Neural cell (in vitro differentiated cells): Measurements from ENCODE around the gene POLR3K. TPM values are rescaled to one million over a fixed set of nuclear protein-coding genes. Genes with fewer than 3 reads are reported as not detected.

Source experiments
- H2AFZ ChIP-seq: fragments of 200-600, 300-800 bp; sonication (generic), shearing (Covaris generic); 2 replicates; pipeline ENCODE4 v1.6.0; 2014; ENCODE audit warnings: low read depth, mild to moderate bottlenecking, antibody characterized with exemption, low read length, moderate library complexity
- H3F3A ChIP-seq: fragments of 200-600 bp; shearing (Covaris generic); 2 replicates; pipeline ENCODE4 v1.6.1; 2016; ENCODE audit warnings: mild to moderate bottlenecking, moderate library complexity, mixed read lengths, antibody characterized with exemption, low read length; ENCODE audit not compliant: insufficient read depth, poor library complexity, severe bottlenecking
- H3K27ac ChIP-seq: fragments of 200-600, 300-800 bp; sonication (generic), shearing (Covaris generic); 2 replicates; pipeline ENCODE4 v1.5.1; 2014; ENCODE audit warnings: mild to moderate bottlenecking, low read length, moderate library complexity
- H3K27me3 ChIP-seq: fragments of 300-800, 200-600 bp; sonication (generic), shearing (Covaris generic); 2 replicates; pipeline ENCODE4 v1.6.0; 2014; ENCODE audit warnings: mild to moderate bottlenecking, low read depth, low read length, moderate library complexity; ENCODE audit not compliant: insufficient read depth
- H3K36me3 ChIP-seq: fragments of 300-800, 200-600 bp; sonication (generic), shearing (Covaris generic); 2 replicates; pipeline ENCODE4 v1.5.1; 2014; ENCODE audit warnings: mild to moderate bottlenecking, antibody characterized with exemption, low read length, moderate library complexity; ENCODE audit not compliant: insufficient read depth
- H3K4me2 ChIP-seq: fragments of 300-800, 200-600 bp; sonication (generic), shearing (Covaris generic); 2 replicates; pipeline ENCODE4 v1.6.0; 2014; ENCODE audit warnings: mild to moderate bottlenecking, low read length
- H3K4me3 ChIP-seq: fragments of 300-800, 200-600 bp; sonication (generic), shearing (Covaris generic); 2 replicates; pipeline ENCODE4 v1.5.1; 2014; ENCODE audit warnings: mild to moderate bottlenecking, low read length, moderate library complexity
- H3K79me2 ChIP-seq: fragments of 200-600 bp; shearing (Covaris generic); replicated peaks from 2 replicates; pipeline ENCODE4 v1.6.0; 2014; ENCODE audit warnings: mild to moderate bottlenecking, low read length, moderate library complexity; ENCODE audit not compliant: insufficient read depth
- H3K9ac ChIP-seq: fragments of 300-800, 200-600 bp; sonication (generic), shearing (Covaris generic); 2 replicates; pipeline ENCODE4 v1.6.1; 2016; ENCODE audit warnings: mild to moderate bottlenecking, low read length, mixed read lengths
- H3K9me2 ChIP-seq: fragments of 200-600 bp; shearing (Covaris generic); 2 replicates; pipeline ENCODE4 v1.6.1; 2016; ENCODE audit warnings: mild to moderate bottlenecking, low read length, mixed read lengths; ENCODE audit not compliant: insufficient read depth
- H3K9me3 ChIP-seq: fragments of 200-600, 300-800 bp; sonication (generic), shearing (Covaris generic); 2 replicates; pipeline ENCODE4 v1.6.1; 2016; ENCODE audit warnings: mild to moderate bottlenecking, mixed run types, low read length, moderate library complexity, mixed read lengths
- H4K20me1 ChIP-seq: fragments of 200-600 bp; shearing (Covaris generic); 2 replicates; pipeline ENCODE4 v1.6.1; 2016; ENCODE audit warnings: mild to moderate bottlenecking, mixed run types; ENCODE audit not compliant: insufficient read depth
- CTCF ChIP-seq: fragments of 450-650 bp; IDR thresholded peaks from 2 replicates; pipeline ENCODE4 v1.5.1; 2014; ENCODE audit warnings: antibody characterized with exemption, mild to moderate bottlenecking, moderate library complexity; ENCODE audit not compliant: poor library complexity, severe bottlenecking
- EP300 ChIP-seq: fragments of 450-650 bp; conservative IDR thresholded peaks from 2 replicates; pipeline ENCODE4 v1.6.1; 2014; ENCODE audit warnings: antibody characterized with exemption, mild to moderate bottlenecking, moderate library complexity; ENCODE audit not compliant: poor library complexity, severe bottlenecking
- EZH2 ChIP-seq: fragments of 200-600, 300-800 bp; shearing (Covaris generic), sonication (generic); IDR thresholded peaks from 2 replicates; pipeline ENCODE4 v1.6.1; 2014; ENCODE audit warnings: antibody characterized with exemption, low read length, borderline replicate concordance, mild to moderate bottlenecking; ENCODE audit not compliant: insufficient read depth, poor library complexity, severe bottlenecking
- MXI1 ChIP-seq: fragments of 450-650 bp; conservative IDR thresholded peaks from 2 replicates; pipeline ENCODE4 v1.6.1; 2014; ENCODE audit warnings: antibody characterized with exemption, mild to moderate bottlenecking; ENCODE audit not compliant: poor library complexity, severe bottlenecking
- POLR2AphosphoS5 ChIP-seq: IDR thresholded peaks from 2 replicates; pipeline ENCODE4 v1.6.1; 2012
- RAD21 ChIP-seq: fragments of 450-650 bp; conservative IDR thresholded peaks from 2 replicates; pipeline ENCODE4 v1.6.1; 2014; ENCODE audit warnings: antibody characterized with exemption, mild to moderate bottlenecking, moderate library complexity
- REST ChIP-seq: IDR thresholded peaks from 2 replicates; pipeline ENCODE4 v1.6.1; 2012; ENCODE audit warnings: borderline replicate concordance
- SMC3 ChIP-seq: fragments of 450-650 bp; conservative IDR thresholded peaks from 2 replicates; pipeline ENCODE4 v1.6.1; 2014; ENCODE audit warnings: antibody characterized with exemption, mild to moderate bottlenecking, moderate library complexity; ENCODE audit not compliant: poor library complexity
- TAF1 ChIP-seq: IDR thresholded peaks from 2 replicates; pipeline ENCODE4 v1.6.1; 2012; ENCODE audit warnings: low read depth
- polyA plus RNA-seq: library from polyadenylated mRNA; depleted of rRNA; stranded (reverse); fragments of >200 nt; gene quantifications from 2 replicates; pipeline ENCODE4 v1.2.3, GENCODE V29; 2014

Gene POLR3K
- polyA plus RNA-seq, 1 donor from 2014 or later: 7.1 TPM

DNA sequence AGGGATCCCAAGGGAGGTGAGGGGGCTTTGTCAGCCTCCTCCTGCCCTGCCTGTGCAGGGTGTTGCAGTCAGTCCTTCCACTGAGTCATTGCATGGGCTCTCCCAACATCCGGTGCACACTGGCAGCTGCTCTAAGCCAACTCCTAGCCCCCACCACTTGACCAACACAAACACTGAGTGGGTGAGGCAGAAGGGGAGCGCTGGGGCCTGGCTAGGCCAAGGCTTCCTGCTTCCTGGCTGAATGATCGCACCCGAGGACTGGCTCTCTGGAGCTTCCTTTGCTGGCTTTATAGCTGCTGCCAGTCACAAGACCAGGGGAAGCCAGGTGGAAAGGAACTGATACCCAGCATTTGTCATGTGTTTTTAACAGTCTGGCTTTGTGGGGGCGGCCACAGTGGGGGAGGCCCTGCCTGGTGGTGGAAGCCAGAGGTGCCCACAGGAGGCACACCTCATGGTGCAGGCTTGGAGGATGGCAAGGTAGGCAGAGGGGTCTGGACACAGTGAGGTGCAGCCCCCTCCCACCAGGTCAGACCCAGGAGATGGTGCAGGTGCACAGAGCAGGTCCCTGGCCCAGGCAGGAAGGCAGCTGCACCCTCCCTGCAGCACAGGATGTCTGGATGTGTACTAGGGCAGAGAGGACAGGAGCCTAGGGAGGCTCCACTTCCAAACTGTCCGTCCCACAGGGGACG, 31.5 kb upstream of the POLR3K start:
- Histone ChIP-seq H3F3A (no peaks in the 10 kb centered on the region), H3K79me2 (no peaks in the 10 kb centered on the region), H3K36me3 (peaks cover 7% of the 10 kb centered on the region), H3K9me3 (no peaks in the 10 kb centered on the region), H3K9ac (no peak overlapping the region), H3K27ac (no peak overlapping the region), H3K4me3 (no peak overlapping the region), H3K4me2 (no peak overlapping the region), H3K9me2 (no peaks in the 10 kb centered on the region), H4K20me1 (no peaks in the 10 kb centered on the region), H3K27me3 (no peaks in the 10 kb centered on the region), H2AFZ (no peak overlapping the region)
- TF ChIP-seq SMC3 (no peak), RAD21 (no peak), EZH2 (no peak), POLR2AphosphoS5 (no peak), TAF1 (no peak), EP300 (no peak), REST (no peak), MXI1 (no peak), CTCF (no peak)

DNA sequence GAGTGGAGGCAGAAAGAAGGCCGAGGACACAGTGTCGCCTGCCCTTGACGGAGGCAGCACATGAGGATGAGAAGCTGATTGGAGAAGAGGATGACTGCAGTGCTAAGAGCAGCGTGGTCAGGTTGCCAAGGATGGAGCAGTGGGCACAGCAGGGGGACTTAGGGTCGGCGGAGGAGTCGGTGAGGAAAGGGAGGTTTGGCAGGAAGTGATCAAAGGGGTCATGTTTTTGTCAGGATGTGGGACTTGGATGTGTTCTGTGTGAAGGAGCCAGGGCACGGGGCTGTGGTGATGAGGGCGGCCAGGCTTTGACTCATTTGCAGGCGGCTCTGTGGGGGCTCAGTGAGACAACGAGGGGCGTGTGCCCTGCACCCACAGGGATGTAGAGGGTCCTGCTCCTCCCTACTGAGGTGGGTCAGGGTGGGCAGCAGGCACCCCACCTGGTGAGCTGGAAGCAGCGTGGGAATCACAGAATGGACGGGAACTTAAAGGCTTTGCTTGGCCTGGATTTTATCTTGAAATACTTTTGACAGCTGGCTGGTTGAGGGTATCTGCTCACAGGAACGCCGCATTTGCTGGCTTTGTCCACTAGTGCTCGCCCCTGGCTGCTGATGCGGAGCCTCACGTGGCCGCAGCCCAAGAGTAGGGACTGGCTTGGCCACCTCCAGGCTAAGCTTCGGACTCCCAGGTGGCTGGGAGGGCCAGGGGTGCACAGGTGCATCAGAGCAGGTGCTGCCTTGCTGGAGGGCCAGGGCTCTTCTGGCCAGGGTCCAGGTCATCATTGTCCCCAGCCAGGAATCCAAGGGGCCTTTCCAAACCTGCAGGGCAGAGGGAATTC, 30.6 kb upstream of the POLR3K start:
- H4K20me1 ChIP-seq: no peaks in the 10 kb centered on the region
- no peaks in the 10 kb centered on the region for H3K27me3 ChIP-seq
- no peak overlapping the region for H2AFZ ChIP-seq
- H3K4me2 ChIP-seq: no peak overlapping the region
- H3K4me3 ChIP-seq: no peak overlapping the region
- no peaks in the 10 kb centered on the region for H3K79me2 ChIP-seq
- H3K27ac ChIP-seq: no peak overlapping the region
- no peaks in the 10 kb centered on the region for H3F3A ChIP-seq
- TF ChIP-seq MXI1 (no peak), SMC3 (no peak), EP300 (no peak), EZH2 (no peak), CTCF (no peak), RAD21 (no peak), POLR2AphosphoS5 (no peak), REST (no peak), TAF1 (no peak)
- H3K9ac ChIP-seq: no peak overlapping the region
- H3K9me3 ChIP-seq: no peaks in the 10 kb centered on the region
- H3K9me2 ChIP-seq: no peaks in the 10 kb centered on the region
- H3K36me3 ChIP-seq: peaks cover 7% of the 10 kb centered on the region
